GM12891 (cell line): ENCODE measurements around the gene RAB23.

Experiments
- DNase-seq: peaks from one replicate; pipeline ENCODE4 v3.0.0; 2011; ENCODE audit warnings: low spot score; ENCODE audit not compliant: insufficient read length
- FAIRE-seq: peaks from 2 replicates; lab custom pipeline; 2011; peaks lifted over from hg19 to GRCh38; lab: Jason Lieb, UNC
- PAX5 ChIP-seq: IDR thresholded peaks from 2 replicates; pipeline ENCODE4 v1.6.1; 2011; ENCODE audit warnings: low read length, moderate library complexity, mild to moderate bottlenecking; ENCODE audit not compliant: insufficient read depth, severe bottlenecking
- POLR2A ChIP-seq: IDR thresholded peaks from 2 replicates; pipeline ENCODE4 v1.6.1; 2011; ENCODE audit warnings: low read depth, low read length, control low read depth
- POLR2AphosphoS5 ChIP-seq: IDR thresholded peaks from 2 replicates; pipeline ENCODE4 v1.6.1; 2011; ENCODE audit warnings: low read depth, low read length, control low read depth
- POU2F2 ChIP-seq: IDR thresholded peaks from 2 replicates; pipeline ENCODE4 v1.6.1; 2011; ENCODE audit warnings: low read depth, mild to moderate bottlenecking, control low read depth, low read length, moderate library complexity
- SPI1 ChIP-seq: IDR thresholded peaks from 2 replicates; pipeline ENCODE4 v1.6.1; 2011; ENCODE audit warnings: low read depth, low read length, control low read depth
- TAF1 ChIP-seq: IDR thresholded peaks from 2 replicates; pipeline ENCODE4 v1.6.1; 2011; ENCODE audit warnings: low read depth, low read length, control low read depth

RAB23 gene

DNA sequence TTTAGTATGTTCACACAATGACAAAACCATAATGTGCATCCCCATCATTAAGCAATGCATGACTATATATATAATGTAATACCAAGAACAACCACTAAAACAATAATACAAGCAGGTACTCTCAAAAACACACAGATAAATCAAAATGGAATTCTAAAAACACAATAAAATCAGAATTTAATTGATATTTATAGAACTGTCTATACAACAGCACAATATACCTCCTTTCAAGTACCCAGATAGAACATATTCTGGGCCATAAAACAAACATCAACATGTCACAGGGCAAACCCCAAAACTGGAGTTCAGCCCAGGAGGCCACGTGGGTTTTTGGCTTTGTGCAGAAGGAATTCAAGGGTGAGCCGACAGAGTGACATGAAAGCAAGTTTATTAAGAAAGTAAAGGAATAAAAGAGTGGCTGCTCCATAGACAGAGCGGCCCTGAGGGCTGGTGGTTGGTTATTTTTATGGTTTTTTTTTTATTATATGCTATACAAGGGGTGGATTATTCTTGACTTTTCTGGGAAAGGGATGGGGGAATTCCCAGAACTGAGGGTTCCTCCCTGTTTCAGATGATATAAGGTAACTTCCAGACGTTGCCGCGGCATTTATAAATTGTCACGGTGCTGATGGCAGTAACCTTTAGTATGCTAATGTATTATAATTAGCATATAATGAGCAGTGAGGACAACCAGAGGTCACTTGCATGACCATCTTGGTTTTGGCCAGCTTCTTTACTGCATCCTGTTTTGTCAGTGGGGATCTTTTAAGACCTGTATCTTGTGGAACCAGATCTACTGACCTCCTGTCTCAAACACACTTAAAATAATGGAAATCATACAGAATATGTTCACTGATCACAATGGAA, 5.6 kb downstream of the RAB23 start:
- FAIRE-seq, result no peak
- DNase-seq, result no peak
- TF ChIP-seq SPI1 (no peak), POU2F2 (no peak), POLR2AphosphoS5 (no peak), TAF1 (no peak), POLR2A (no peak), PAX5 (no peak)

DNA sequence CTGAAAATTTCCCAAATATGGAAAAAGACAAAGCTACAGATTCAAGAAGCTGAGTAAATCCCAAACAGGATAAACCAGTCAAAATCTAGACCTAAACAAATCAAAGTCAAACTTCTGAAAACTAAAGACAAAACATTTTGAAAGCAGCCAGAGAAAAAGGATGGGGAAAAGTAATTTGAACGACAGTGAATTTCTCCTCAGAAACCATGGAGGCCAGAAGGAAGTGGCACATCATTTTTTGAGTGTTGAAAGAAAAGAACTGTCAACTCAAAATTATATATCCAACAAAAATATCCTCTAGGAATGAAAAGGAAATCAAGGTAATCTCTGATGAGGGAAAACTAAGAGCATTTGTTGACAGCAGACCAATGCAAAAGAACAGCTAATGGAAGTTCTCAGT, 6.8 kb downstream of the RAB23 start:
- DNase-seq (no peak), FAIRE-seq (no peak)
- no peak for TF ChIP-seq POU2F2
- no peak for TF ChIP-seq POLR2AphosphoS5
- no peak for TF ChIP-seq TAF1
- no peak for TF ChIP-seq POLR2A
- TF ChIP-seq SPI1, result no peak
- no peak for TF ChIP-seq PAX5

DNA sequence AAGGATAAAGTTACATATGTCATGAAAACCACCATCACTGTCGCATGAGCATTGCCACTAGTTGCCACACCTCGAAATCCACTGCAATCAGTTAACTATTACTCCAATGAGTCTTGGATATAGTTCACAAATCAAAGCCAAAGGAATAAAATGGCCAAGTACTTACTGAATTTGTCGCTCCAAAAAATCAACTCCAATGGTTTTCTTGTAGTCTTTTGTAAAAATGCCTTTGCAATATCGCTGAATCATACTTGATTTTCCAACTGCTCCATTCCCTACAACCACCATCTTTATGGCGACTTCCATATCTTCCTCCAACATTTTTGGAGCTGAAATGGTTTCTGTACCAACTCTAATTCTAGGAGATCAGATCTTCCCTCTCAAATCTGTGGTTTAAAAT, 12.0 kb downstream of the RAB23 start:
- DNase-seq, result no peak
- TF ChIP-seq POLR2AphosphoS5 (no peak), TAF1 (no peak), SPI1 (no peak), PAX5 (no peak)
- FAIRE-seq, result no peak

DNA sequence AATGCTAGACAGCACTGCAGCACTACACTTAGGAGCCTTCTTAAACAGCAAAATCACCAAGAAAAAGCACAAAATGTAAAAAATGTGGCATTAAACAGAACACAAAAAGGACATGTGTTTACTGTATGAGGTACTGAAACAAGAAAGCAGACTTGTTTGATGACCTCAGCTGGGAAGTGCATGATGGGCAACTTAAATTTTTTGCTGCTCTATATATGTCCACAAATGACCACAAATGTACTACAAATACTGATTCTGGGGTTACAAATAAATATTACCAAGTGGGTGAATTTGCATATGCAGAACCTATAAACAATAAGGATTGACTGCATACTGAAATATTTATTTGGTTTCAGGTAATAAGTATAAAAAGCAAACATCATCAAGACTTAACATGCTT, 13.1 kb downstream of the RAB23 start:
- DNase-seq, result no peak
- TF ChIP-seq TAF1 (no peak), PAX5 (no peak), SPI1 (no peak), POLR2AphosphoS5 (no peak), POLR2A (no peak), POU2F2 (no peak)
- FAIRE-seq, result peak; percentile 38

DNA sequence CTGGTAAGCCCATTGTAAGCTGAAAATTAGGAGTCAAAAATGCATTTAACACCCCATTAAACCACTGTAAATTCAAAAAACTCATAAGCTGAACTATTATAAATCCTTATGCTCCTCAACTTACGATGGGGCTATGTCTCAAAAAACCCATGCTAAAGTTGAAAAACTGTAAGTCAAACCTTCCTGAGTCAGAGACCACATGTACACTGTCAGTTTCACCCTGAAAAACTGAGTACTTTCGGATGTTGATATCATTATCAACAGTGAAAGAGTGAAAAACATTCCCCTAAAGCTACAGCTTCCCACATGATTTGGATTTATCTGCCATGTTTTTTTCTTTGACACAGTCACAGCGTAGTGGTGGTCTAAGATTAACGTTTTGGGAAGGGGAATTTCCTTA, 14.2 kb downstream of the RAB23 start:
- DNase-seq (no peak), FAIRE-seq (peak; percentile 66)
- TF ChIP-seq POU2F2 (no peak), POLR2AphosphoS5 (no peak), SPI1 (no peak), TAF1 (no peak), POLR2A (no peak), PAX5 (no peak)

DNA sequence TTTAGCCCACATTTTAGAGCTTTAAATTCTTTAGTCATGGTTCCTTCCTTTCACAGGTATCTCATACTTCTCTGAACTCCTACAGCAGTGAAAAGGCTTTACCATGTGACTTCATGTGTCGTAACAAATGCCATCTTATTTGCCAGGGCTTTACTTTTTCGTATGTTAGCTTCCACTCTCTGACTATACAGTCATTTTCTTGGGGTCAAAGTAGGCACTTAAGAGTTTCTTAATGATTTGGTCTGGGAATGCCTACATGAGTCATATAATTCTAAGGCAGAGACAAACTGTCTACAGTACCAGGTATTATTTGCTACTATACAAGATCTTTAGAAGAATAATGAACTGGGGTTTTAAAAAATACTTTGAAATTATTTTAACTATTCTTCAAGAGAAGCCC, 15.0 kb downstream of the RAB23 start:
- no peak for DNase-seq
- FAIRE-seq, result no peak
- TF ChIP-seq SPI1 (no peak), TAF1 (no peak), POLR2AphosphoS5 (no peak), PAX5 (no peak), POU2F2 (no peak), POLR2A (no peak)

DNA sequence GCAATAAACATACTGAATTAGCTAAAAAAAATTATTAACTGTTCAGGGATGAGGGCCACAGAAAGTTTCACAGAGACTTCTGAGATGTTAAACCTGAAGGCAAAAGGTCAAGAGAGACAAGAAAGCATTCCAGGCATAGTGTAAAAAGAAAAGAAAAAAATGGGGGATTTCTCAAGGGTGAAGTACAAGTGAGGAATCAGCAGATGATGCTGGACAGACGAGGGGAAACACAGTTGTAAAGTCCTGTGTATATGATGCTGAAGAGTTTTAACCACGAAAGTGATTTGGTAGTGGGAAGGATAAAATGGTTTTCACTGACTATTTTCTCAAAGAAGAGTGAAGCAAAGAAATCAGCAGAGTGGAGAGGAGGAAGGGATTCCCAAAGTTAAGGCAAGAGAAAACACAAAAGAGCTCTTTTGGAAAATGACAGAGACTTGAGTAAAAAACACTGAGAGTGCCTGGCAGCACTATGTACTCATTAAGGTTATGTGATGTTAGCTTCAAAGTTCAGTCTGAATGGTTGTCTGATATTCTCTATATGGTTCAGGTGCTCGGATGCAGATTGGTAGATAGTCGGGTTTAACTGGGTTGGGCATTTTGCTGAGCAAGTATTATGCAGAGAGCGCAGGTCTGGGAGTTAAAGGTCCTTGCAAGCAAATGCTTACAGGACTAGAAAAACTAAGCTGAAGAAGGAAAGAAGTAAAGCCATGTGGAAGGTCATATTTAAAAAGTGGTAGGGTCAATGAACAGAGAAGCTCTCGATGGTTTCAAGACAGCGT, 16.4 kb downstream of the RAB23 start:
- DNase-seq, result no peak
- FAIRE-seq, result peak; percentile 20
- TF ChIP-seq POLR2A (no peak), PAX5 (no peak), POLR2AphosphoS5 (no peak), SPI1 (no peak), TAF1 (no peak), POU2F2 (no peak)

DNA sequence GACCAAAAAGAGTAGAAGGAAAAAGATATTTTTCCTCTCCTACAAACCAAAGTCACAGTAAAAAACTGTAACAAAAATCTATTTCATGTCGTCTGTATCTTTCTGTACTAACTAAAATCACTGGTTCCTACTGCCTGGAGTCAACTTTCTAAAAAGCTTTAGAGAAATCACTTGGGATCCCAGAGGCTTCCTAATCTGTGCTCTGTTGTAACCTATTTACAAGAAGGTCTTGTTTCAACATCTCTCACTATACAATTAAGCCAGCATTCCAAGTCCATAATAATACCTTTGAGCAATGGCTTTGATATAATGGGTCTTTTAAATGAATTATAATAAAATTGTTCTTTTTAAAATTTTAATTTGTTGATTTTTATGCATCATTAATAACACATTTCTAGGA, 20.4 kb downstream of the RAB23 start:
- no peak for FAIRE-seq
- TF ChIP-seq POU2F2 (no peak), TAF1 (no peak), POLR2A (no peak), PAX5 (no peak), POLR2AphosphoS5 (no peak), SPI1 (no peak)

DNA sequence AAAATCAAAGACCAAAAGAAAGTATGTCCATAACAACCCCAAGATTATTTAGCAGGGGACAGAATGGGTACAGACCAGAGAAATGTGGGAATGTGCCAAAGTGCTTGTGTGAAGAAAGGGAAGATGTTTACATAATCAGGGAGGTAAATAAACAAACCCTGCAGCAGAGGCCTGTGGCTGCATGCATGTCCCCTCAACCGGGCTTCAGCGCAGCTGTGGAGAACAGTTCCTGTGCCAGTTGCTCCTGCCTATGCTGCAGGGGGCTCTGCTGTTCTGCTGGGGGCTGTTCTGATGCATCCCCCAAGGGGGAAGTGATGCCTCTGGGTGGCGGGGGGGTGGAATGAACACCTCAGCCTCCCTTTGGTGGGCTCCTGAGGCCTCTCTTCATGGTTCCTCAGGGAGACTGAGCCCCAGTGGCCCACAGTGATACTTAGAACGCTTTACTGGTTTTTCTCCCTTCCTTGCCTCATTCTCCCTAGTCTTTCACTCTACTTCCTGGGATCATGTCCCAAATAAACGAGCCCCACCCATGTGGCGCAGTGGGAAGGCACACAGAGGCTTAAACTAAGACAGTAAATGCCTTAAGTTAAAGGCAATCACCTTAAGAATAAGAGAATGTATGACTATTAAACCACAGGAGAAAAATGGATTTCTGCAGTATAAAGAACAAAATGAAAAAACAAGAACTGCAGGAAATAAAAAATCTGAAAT, 23.0 kb downstream of the RAB23 start:
- FAIRE-seq, result no peak
- TF ChIP-seq SPI1 (no peak), POLR2A (no peak), PAX5 (no peak), TAF1 (no peak), POU2F2 (no peak), POLR2AphosphoS5 (no peak)
- DNase-seq, result no peak

More for the DNA sequence above, 20.4 kb downstream of the RAB23 start:
- DNase-seq, result no peak
